ENCODE results near the gene LMF2. TPM values are rescaled to one million over a fixed set of nuclear protein-coding genes. Genes with fewer than 3 reads are reported as not detected.

The LMF2 gene
- total and polyA plus RNA-seq, 2 of the 4 experiments (the other 2 are of a cell fraction): 16.8 to 82.6 TPM

DNA sequence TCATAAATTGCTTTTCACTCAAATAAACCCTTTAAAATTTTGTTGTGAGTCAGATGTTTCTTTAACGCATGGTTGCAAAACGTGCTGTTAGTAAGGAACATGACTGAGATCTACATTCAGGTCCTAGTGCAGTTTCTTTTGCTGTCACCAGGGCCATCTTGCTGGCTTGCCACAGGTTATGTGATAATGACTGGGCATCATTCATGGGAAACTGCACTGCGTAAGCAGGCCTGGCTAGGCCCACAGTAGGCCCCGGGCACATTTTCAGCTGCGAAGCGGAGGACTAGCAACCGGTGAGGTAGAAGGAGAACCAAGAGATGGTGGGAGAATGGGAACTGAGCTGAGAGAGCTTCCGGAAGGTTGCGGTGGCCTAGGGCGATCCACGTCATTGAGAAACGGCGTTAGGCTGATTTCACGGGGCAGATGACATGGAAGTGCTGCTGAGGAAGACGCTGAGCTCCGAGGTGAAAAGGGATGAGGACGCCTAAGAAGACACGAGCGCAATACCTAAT, 35.0 kb upstream of the LMF2 start:
- Histone ChIP-seq H2BK20ac (ENCODE audit: low read depth, low read length) (no peak overlapping the region), H3K9ac (ENCODE audit: low read depth, low read length) (no peak overlapping the region), H4K5ac (ENCODE audit: low read depth, low read length) (no peak overlapping the region), H2AK9ac (replicated peaks; ENCODE audit: low read depth, low read length, poor library complexity) (no peak overlapping the region), H4K8ac (ENCODE audit: low read depth in 2 of 2, low read length in 2 of 2) (no peak overlapping the region), H2AK5ac (ENCODE audit: low read depth, low read length) (0 out of 2 replicates have a peak overlapping the region, but pooled peaks have one; percentile 25), H2BK15ac (ENCODE audit: low read depth, low read length) (no peak overlapping the region), H3K4me3 (ENCODE audit: insufficient read depth, low read depth, low read length) (no peak overlapping the region), H3K4ac (ENCODE audit: low read depth, low read length) (no peak overlapping the region; the same call in 1 of the 2 replicates), H2AFZ (replicated peaks; ENCODE audit: low read length, poor library complexity) (no peak overlapping the region), H3K4me1 (ENCODE audit: control insufficient read depth, insufficient read depth, low read length) (peaks cover 12% of the 10 kb centered on the region), H3K9me3 (ENCODE audit: control insufficient read depth, insufficient read depth, low read length) (no peaks in the 10 kb centered on the region), H3K18ac (ENCODE audit: low read depth, low read length) (no peak overlapping the region), H3K4me2 (ENCODE audit: low read depth, low read length) (no peak overlapping the region), H3K14ac (replicated peaks; ENCODE audit: low read depth, low read length) (no peak overlapping the region), H3K79me1 (ENCODE audit: low read depth in 1 of 2, low read length in 2 of 2) (no peaks in the 10 kb centered on the region), H4K91ac (ENCODE audit: insufficient read depth, low read depth, low read length) (no peak overlapping the region), H3K27me3 (ENCODE audit: control insufficient read depth, insufficient read depth, low read length) (peaks cover 28% of the 10 kb centered on the region), H2BK120ac (ENCODE audit: low read depth, low read length) (peak overlapping the region; percentile 1; the same call in 1 of the 2 replicates), H3K56ac (ENCODE audit: extremely low read depth, insufficient read depth, low read length) (no peak overlapping the region), H2BK5ac (ENCODE audit: low read depth, low read length, poor library complexity, severe bottlenecking) (no peak overlapping the region), H3K27ac (ENCODE audit: insufficient read depth, low read length) (no peak overlapping the region), H3K36me3 (ENCODE audit: control insufficient read depth, insufficient read depth, low read length) (no peaks in the 10 kb centered on the region), H3K23ac (ENCODE audit: low read depth, low read length) (no peak overlapping the region), H4K20me1 (ENCODE audit: insufficient read depth, low read length) (no peaks in the 10 kb centered on the region), H3K9me1 (ENCODE audit: insufficient read depth, low read length) (peaks cover 7% of the 10 kb centered on the region)
- DNase-seq (no peak), ATAC-seq (ENCODE audit: low read depth) (no peak)
- in situ Hi-C loops (cut with MboI; ENCODE audit: low sequenced_read_pairs) (no loop called here), dilution Hi-C loops (cut with HindIII; ENCODE audit: low sequenced_read_pairs, unreplicated experiment) (no loop called here), intact Hi-C loops (cut with micrococcal nuclease) (no loop called here)
- BruUV-seq (replicated peaks): no TSS peak
- ChIA-PET POLR2A (ENCODE audit: unreplicated experiment) (no interaction called here), CTCF (interaction anchor here (0.6 kb wide), 1 partner anchor 14 kb away, joined by 3 read pairs; no protein-coding TSS in a partner anchor)
- WGBS, 2 experiments (ENCODE audit: extremely low coverage in 2 of 2, insufficient read length in 1 of 2): 88% methylated on average over 11 of the region's 19 CpGs; no CpG with 5 or more reads in 1 of the 2 experiments
- TF ChIP-seq MAZ (IDR thresholded peaks at IDR 0.05; ENCODE audit: borderline replicate concordance, low read depth, low read length): no peak
- TF ChIP-seq CHD1 (IDR thresholded peaks at IDR 0.05; ENCODE audit: low read depth, low read length): no peak
- no peak for TF ChIP-seq CEBPB (IDR thresholded peaks at IDR 0.05; ENCODE audit: low read depth, low read length)
- TF ChIP-seq SMC3 (IDR thresholded peaks at IDR 0.05; ENCODE audit: low read depth, low read length): no peak
- no peak for TF ChIP-seq FOS (IDR thresholded peaks at IDR 0.05; ENCODE audit: low read depth, low read length)
- no peak for TF ChIP-seq RCOR1 (IDR thresholded peaks at IDR 0.05; ENCODE audit: insufficient replicate concordance, low read length)
- TF ChIP-seq, protein P1, sequence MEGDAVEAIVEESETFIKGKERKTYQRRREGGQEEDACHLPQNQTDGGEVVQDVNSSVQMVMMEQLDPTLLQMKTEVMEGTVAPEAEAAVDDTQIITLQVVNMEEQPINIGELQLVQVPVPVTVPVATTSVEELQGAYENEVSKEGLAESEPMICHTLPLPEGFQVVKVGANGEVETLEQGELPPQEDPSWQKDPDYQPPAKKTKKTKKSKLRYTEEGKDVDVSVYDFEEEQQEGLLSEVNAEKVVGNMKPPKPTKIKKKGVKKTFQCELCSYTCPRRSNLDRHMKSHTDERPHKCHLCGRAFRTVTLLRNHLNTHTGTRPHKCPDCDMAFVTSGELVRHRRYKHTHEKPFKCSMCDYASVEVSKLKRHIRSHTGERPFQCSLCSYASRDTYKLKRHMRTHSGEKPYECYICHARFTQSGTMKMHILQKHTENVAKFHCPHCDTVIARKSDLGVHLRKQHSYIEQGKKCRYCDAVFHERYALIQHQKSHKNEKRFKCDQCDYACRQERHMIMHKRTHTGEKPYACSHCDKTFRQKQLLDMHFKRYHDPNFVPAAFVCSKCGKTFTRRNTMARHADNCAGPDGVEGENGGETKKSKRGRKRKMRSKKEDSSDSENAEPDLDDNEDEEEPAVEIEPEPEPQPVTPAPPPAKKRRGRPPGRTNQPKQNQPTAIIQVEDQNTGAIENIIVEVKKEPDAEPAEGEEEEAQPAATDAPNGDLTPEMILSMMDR (conservative IDR thresholded peaks at IDR 0.05; ENCODE audit: low read depth, low read length): no peak
- no peak for TF ChIP-seq RAD21 (IDR thresholded peaks at IDR 0.05; ENCODE audit: low read length)
- no peak for TF ChIP-seq MXI1 (IDR thresholded peaks at IDR 0.05; ENCODE audit: borderline replicate concordance, low read depth, low read length)
- TF ChIP-seq NFE2L2 (IDR thresholded peaks at IDR 0.05; ENCODE audit: low read depth, low read length): no peak
- no peak for TF ChIP-seq RFX5 (IDR thresholded peaks at IDR 0.05; ENCODE audit: low read depth, low read length)
- TF ChIP-seq, protein P2, sequence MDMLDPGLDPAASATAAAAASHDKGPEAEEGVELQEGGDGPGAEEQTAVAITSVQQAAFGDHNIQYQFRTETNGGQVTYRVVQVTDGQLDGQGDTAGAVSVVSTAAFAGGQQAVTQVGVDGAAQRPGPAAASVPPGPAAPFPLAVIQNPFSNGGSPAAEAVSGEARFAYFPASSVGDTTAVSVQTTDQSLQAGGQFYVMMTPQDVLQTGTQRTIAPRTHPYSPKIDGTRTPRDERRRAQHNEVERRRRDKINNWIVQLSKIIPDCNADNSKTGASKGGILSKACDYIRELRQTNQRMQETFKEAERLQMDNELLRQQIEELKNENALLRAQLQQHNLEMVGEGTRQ (IDR thresholded peaks at IDR 0.05; ENCODE audit: low read depth, low read length): no peak
- TF ChIP-seq POLR2A (IDR thresholded peaks at IDR 0.05; ENCODE audit: low read depth, low read length): no peak
- TF ChIP-seq, protein P3, sequence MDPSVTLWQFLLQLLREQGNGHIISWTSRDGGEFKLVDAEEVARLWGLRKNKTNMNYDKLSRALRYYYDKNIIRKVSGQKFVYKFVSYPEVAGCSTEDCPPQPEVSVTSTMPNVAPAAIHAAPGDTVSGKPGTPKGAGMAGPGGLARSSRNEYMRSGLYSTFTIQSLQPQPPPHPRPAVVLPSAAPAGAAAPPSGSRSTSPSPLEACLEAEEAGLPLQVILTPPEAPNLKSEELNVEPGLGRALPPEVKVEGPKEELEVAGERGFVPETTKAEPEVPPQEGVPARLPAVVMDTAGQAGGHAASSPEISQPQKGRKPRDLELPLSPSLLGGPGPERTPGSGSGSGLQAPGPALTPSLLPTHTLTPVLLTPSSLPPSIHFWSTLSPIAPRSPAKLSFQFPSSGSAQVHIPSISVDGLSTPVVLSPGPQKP (IDR thresholded peaks at IDR 0.05; ENCODE audit: borderline replicate concordance, low read depth, low read length): no peak

Measured in IMR-90 (cell line).